Urinary bladder (tissue), 4 donors: ENCODE data around the gene FAM78A. TPM values are rescaled to one million over a fixed set of nuclear protein-coding genes. Genes with fewer than 3 reads are reported as not detected.
A peak's percentile ranks its signal among the peaks of the same experiment; 100 is the strongest.

Source experiments
- DNase-seq: peaks from one replicate; pipeline ENCODE4 v3.0.0-alpha.2; 2015; ENCODE audit errors: extremely low spot score
- H3K27ac ChIP-seq: one replicate; pipeline ENCODE4 v1.5.1; 2013; ENCODE audit warnings: low read depth, mild to moderate bottlenecking, moderate library complexity
- H3K36me3 ChIP-seq: one replicate; pipeline ENCODE4 v1.6.1; 2013; ENCODE audit warnings: mild to moderate bottlenecking, moderate library complexity; ENCODE audit not compliant: insufficient read depth
- H3K4me1 ChIP-seq: one replicate; pipeline ENCODE4 v1.6.1; 2013; ENCODE audit warnings: mild to moderate bottlenecking, moderate library complexity; ENCODE audit not compliant: insufficient read depth
- H3K4me3 ChIP-seq: one replicate; pipeline ENCODE4 v1.5.1; 2013; ENCODE audit warnings: low read depth, low read length
- WGBS: extraction: QIAGEN DNeasy Blood & Tissue Kit; methylation state at CpG from one replicate; pipeline ENCODE4 v1.1.7; 2013; 5-methylcytosine and 5-hydroxymethylcytosine counted together
- polyA plus RNA-seq: library from polyadenylated mRNA; stranded (reverse); fragments of 200-250 nt; gene quantifications from one replicate; pipeline ENCODE4 v1.2.3, GENCODE V29; 2013
- total RNA-seq: library from RNA; depleted of rRNA; stranded (reverse); fragments of >200 nt; gene quantifications from one replicate; pipeline ENCODE4 v1.2.3, GENCODE V29; 2014
- donor health status: healthy with polysubstance abuse.
- donor health status: healthy.

FAM78A gene, protein sequence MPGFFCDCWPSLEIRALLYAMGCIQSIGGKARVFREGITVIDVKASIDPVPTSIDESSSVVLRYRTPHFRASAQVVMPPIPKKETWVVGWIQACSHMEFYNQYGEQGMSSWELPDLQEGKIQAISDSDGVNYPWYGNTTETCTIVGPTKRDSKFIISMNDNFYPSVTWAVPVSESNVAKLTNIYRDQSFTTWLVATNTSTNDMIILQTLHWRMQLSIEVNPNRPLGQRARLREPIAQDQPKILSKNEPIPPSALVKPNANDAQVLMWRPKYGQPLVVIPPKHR
- 3.1 TPM for total RNA-seq
- polyA plus RNA-seq: 1.9 TPM

DNA sequence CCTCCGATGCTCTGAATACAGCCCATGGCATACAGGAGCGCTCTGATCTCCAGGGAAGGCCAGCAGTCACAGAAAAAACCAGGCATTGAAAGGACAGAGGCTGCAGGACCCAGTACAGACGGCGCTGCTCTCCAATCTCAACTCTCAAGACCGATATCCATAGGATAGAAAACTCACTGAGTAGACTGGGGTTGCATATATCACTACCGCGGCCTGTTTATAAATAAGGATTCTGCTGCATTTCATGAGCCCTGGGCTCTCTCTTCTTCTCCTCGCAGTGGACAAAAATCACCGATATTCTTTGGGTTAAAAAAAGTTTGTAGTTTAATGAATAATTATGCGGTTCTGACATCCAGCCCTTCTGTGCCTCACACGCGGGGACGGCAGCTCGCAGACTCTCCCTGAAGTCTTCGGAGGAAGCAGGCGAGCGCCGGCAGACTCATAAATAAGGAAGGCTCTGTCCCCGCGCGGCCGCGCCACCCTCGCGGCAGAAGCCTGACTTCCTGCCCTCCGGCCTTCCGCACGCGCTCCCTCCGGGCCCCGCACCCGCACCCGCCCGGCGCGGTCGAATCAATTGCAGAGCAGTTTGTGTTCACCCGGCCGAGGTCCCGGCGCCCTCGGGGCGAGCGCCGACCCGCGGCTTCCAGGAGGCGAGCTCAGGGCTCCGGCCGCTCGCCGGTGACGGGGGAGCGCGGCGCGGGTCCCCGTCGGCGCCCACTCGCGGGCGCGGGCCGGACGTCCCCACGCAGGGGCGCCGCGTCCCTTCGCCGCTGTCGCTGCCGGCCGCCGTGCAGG lies at the start of gene FAM78A:
Gene FAM78A, minus strand, starts transcription at position 417 of the 795 bp plus-strand sequence. Its CDS starts 331 bp downstream, at position 86.
- 11% methylated on average over 76 of the region's 76 CpGs for WGBS
- Histone ChIP-seq H3K36me3 (no peaks in the 10 kb centered on the region), H3K4me1 (no peaks in the 10 kb centered on the region), H3K27ac (peak within 1 kb of the TSS; percentile 41), H3K4me3 (peak within 1 kb of the TSS; percentile 74)
- DNase-seq: no peak

DNA sequence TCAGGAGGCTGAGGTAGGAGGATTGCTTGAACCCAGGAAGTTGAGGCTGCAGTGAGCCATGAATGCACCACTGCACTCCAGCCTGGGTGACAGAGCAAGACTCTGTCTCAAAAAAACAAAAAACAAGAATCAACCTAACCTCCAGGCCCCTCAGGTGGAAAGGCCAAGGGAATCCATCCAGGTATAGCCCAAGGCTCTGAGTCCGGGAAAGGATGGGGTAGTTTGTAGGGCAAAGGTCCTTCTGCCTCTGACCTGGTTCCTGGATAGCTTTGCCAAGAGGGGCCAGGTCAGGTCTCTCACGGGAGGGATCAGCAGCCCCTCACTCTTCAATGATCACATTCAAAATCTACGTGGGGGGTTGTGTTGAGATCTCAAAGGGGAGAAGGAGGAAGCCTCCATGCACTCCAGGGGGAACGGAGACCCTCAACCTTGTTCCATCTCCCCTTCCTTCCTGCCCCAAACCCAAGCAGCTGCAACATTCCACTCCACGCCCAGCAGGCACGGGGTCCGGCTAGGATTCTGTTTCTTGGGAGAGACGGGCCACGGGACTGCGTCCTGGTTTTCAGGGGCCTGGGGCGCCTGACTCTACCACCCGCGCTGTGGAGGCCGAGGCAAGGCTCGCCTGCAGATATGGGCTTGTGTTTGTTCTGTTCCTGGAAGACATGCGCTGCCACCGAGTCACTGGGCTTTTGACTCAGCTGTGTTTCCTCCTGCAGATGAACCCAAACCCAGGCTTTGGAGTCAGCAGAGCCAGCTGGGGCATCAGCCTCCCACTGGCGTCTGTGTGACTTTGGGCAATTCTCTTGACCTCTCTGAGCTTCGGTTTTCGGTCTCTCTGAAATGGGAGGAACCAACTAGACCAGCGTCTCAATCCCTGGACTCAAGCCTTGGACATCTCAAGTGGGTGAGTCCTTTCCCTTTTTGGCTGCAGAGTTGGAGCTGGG lies 48.7 kb upstream of the FAM78A start:
- Histone ChIP-seq H3K4me3 (no peak overlapping the region), H3K4me1 (no peaks in the 10 kb centered on the region), H3K27ac (no peak overlapping the region), H3K36me3 (no peaks in the 10 kb centered on the region)
- WGBS: 87% methylated on average over 21 of the region's 21 CpGs
- DNase-seq: no peak

DNA sequence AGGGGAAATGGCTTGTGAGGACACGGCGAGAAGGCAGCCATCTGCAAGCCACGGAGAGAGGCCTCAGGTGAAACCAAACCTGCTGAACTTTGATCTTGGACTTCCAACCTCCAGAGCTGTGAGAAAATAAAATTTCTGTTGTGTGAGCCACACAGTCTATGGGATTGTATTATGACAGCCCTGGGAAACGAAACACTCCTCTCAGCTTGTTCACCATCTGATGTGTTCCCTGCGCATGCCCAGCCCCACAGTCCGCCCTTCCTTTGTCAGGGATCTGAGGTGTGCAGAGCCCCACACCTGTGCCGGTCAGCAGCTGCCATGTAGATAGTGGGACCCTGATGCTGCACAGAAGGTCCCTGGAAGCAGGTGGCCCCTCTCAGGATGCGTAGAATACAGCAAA lies 47.3 kb upstream of the FAM78A start:
- H3K4me1 ChIP-seq: no peaks in the 10 kb centered on the region
- H3K27ac ChIP-seq: no peak overlapping the region
- H3K36me3 ChIP-seq: no peaks in the 10 kb centered on the region
- no peak for DNase-seq
- no peak overlapping the region for H3K4me3 ChIP-seq
- WGBS: 79% methylated on average over 8 of the region's 8 CpGs

DNA sequence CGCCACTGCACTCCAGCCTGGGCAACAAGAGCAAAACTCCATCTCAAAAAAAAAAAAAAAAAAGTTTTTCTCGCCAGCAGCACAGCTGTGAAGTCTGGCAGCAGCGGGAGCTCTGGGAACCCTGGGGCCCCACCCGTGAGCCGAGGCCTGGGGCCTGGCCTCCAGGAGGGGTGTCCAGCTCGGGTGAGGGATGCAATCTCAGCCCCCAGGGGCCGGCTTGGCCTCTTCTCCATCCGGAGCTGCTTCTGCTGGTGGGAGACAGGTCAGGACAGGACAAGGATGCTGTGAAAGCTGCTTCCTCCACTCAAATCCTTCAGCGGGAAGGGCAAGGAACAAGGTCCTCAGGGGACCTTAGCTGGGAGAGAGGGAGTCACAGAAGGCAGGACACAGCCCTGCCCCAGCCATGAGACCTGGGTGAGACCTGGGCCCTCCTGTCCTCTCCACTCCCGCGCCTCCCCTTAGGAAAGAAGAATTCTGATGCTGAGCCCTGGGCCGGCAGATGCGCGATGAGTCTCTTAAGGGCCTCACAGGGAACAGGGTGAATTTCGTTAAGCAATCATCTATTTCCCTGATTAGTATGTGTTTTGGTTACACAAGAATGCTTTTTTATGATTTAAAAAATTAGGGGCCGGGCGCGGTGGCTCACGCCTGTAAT lies 43.8 kb upstream of the FAM78A start:
- no peak for DNase-seq
- no peaks in the 10 kb centered on the region for H3K4me1 ChIP-seq
- H3K27ac ChIP-seq: no peak overlapping the region
- H3K4me3 ChIP-seq: no peak overlapping the region
- H3K36me3 ChIP-seq: no peaks in the 10 kb centered on the region
- 62% methylated on average over 19 of the region's 19 CpGs for WGBS

DNA sequence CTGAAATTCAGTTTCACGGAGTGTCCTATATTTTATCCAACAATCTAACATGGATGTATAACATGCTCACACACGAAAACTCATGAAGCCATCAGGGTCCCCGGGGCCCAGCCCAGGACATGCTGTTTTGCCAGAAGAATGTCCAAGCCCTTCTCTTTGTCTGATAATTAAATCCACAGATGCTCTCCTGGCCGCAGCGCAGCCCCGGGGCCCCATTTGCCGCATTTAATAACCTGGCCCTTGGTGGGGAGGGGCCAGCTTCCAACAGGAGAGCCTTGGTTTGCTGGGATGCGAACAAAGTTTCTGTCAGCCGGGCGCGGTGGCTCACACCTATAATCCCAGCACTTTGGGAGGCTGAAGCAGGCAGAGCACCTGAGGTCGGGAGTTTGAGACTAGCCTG lies 43.2 kb upstream of the FAM78A start:
- Histone ChIP-seq H3K4me1 (no peaks in the 10 kb centered on the region), H3K27ac (no peak overlapping the region), H3K36me3 (no peaks in the 10 kb centered on the region), H3K4me3 (no peak overlapping the region)
- no peak for DNase-seq
- 80% methylated on average over 12 of the region's 12 CpGs for WGBS

DNA sequence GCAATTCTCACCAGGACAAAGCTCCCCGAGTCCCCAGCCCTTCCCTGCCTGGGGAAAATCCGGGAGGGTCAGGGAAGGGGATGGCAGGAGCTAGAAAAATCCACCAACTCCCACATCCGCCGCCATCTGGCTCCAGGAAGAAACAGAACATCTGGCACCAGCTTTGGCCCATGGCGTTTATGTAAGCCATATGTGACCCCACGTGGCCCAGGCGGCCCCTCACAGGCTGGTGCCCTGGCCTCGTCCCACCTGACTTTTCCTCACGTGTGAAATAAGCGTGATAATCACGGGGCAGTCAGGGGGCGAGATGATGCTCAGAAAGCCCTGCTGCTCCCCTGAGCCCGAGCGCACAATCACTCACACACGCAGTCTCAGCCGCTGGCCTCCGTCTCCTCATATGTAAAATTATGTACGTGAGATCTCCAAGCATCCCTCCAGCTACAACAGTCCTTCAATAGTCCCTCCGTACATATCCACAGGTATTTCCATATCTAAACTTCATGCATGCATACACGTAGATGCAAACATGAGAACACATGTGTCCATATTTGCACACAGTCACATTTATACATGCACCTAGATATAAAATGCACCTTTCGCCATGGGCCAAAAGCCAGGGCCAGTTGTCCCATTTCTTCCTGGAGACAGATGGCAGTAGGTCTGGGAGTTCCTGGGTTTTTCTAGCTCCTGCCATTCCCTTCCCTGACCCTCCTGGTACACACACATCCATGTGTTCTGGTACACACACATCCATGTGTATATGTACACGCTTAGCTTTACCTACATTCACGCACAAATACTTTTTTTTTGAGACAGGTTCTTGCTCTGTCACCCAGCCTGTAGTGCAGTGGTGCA lies 42.1 kb upstream of the FAM78A start:
- H3K36me3 ChIP-seq: no peaks in the 10 kb centered on the region
- no peak overlapping the region for H3K27ac ChIP-seq
- WGBS: 56% methylated on average over 23 of the region's 23 CpGs
- no peaks in the 10 kb centered on the region for H3K4me1 ChIP-seq
- no peak for DNase-seq
- no peak overlapping the region for H3K4me3 ChIP-seq

DNA sequence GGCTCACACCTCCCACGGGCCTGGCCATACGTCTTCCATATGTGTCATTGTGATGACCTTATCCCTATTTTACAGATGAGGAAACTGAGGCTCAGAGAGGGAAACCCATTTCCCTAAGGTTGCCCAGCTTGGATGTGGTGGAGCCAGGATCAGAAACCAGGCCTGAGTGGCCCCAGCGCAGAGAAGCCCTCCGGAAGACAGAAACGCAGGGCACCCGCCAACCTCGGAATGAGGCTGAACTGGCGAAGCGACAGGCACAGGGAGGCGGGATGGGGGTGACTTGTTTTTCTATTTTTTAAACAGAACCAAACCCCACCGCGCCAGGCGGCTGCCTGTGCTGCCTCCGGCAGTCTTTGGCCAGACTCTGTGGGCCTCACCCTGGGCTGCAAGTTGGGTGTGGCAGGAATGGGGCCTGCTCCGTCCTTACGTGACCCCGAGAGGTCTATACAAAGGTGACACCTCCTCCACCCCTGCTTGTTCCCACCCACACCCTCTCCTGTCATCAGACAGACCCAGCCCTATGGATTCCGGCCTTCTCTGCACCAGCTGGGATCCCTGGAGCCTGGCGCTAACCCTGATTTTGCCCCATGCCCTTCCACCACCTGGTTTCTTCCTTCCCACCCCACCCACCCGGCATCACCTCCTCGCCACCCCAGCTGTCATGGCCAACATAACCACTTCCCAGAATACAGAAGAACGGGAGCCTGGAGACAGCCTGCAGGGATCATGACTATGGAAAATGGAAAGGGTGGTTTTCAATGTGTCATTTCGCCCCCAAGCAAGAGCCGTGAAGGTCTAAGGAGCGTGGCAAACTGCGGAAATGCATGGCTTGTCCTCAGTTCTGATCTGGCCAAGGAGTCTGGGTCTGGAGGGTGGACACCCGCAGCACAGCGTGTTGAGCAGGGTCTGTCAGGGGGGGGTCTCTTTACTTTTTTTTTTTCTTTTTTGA lies 36.8 kb upstream of the FAM78A start:
- no peak for DNase-seq
- WGBS: 85% methylated on average over 28 of the region's 28 CpGs
- H3K4me1 ChIP-seq: no peaks in the 10 kb centered on the region
- no peaks in the 10 kb centered on the region for H3K36me3 ChIP-seq
- no peak overlapping the region for H3K4me3 ChIP-seq
- no peak overlapping the region for H3K27ac ChIP-seq

DNA sequence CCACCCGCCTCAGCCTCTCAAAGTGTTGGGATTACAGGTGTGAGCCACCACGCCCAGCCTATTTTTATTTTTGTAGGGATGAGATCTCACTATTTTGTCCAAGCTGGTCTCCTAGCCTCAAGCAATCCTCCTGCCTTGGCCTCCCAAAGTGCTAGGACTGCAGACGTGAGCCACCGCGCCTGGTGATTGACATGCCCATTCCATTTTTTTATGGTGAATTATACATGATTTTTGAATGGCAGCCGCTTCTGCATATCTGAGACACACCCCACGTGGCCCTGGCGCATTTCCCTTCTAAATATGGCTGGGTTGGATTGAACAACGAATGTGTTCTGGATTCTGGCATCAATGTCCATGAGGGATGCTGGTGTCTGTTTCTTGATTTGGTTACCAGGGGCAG lies 35.9 kb upstream of the FAM78A start:
- WGBS: 87% methylated on average over 9 of the region's 9 CpGs
- no peak overlapping the region for H3K4me3 ChIP-seq
- no peak overlapping the region for H3K27ac ChIP-seq
- H3K36me3 ChIP-seq: no peaks in the 10 kb centered on the region
- no peak for DNase-seq
- H3K4me1 ChIP-seq: no peaks in the 10 kb centered on the region

DNA sequence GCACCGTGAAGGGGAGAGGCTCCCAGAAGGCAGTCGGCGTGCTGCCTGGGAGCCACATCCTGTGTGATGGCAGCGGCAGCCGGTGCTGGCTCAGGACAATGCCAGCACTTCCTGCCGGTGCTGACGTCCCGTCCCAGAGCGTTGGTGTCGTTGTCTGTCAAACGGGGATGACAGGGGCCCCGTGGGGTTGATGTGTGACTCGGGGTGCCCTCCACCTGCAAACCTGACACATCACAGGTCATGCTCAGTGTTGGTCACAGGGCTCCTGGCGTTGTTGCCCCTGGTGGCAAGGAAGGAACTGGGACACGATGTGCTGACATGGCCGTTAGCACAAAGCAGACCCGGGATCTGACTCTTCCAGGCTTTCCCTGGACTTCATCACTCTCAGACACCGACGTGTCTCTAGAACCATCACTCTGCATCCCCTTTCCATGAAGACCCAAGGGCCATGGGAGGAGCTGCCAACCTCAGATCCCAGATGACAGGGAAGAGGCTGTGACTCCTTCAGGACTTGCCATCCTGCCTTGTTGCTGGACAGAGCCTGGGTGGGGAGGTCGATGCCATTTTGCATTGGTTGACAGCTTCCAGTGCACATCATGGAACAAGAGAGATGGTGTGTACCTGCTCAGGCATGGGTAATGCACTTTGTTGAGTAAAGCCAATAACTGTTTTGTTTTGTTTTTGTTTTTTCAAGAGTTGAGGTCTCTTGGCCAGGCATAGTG lies 34.7 kb upstream of the FAM78A start:
- no peaks in the 10 kb centered on the region for H3K36me3 ChIP-seq
- 29% methylated on average over 20 of the region's 20 CpGs for WGBS
- H3K4me3 ChIP-seq: no peak overlapping the region
- no peak for DNase-seq
- H3K27ac ChIP-seq: no peak overlapping the region
- H3K4me1 ChIP-seq: no peaks in the 10 kb centered on the region

DNA sequence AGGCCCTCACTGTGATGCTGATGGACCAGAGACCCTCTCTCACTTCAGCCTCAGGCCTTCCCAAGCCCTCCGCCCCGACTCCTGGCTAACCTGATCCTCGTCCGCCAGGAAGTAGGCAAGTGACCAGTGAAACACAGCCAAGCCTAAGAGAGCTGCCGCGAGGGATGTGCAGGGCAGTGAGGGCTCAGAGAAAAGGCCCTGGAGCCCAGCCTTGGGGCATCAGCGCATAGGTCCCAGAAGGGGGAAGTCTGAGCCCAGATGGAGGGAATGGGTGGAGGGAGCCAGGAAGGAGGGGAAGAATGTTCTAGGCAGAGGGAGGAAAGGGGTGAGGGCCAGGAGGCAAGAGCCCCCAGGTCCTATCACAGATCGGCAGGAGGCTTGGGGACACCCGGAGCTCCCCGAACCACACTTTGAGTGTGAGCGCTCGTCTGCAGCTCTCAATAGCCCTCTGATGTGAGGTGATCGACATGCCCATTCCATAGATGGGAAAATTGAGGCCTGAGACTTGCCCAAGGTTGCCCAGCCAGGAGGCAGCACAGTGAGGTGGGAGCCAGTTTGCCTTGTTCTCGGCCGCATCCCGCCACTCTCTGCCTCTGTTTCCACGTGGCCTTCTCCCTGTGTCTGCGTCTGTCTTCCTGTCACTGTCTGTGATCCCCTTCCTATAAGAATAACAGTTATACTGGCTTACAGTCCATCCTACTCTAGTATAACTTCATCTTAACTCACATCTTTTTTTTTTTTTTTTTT lies 33.4 kb upstream of the FAM78A start:
- WGBS: 89% methylated on average over 18 of the region's 18 CpGs
- no peaks in the 10 kb centered on the region for H3K36me3 ChIP-seq
- H3K4me1 ChIP-seq: no peaks in the 10 kb centered on the region
- no peak overlapping the region for H3K4me3 ChIP-seq
- no peak for DNase-seq
- H3K27ac ChIP-seq: no peak overlapping the region
